Fibroblast of skin of back (primary cell): ENCODE results near the gene MISP.

ENCODE experiments used
- DNase-seq: peaks from one replicate; pipeline ENCODE4 v3.0.0-alpha.2; 2013

MISP gene

GRCh38 chr19:798415-799075 is 47.6 kb downstream of the MISP start:
- no peak for DNase-seq

- DNase-seq: peak; percentile 58
Measured at GRCh38 chr19:799076-799881, 48.4 kb downstream of the MISP start.

- no peak for DNase-seq
Measured at GRCh38 chr19:800360-801029, 49.6 kb downstream of the MISP start.

- peak; percentile 46 for DNase-seq
Measured at GRCh38 chr19:801030-801860, 50.3 kb downstream of the MISP start.

GRCh38 chr19:801861-802497 is 51.1 kb downstream of the MISP start:
- DNase-seq: no peak

GRCh38 chr19:802498-803098 is 51.7 kb downstream of the MISP start:
- no peak for DNase-seq

GRCh38 chr19:803099-803561 is 52.2 kb downstream of the MISP start:
- DNase-seq: no peak

GRCh38 chr19:803686-804418 is 52.9 kb downstream of the MISP start:
- no peak for DNase-seq

- DNase-seq: no peak
Measured at GRCh38 chr19:804419-805165, 53.7 kb downstream of the MISP start.

GRCh38 chr19:805166-805551 is 54.2 kb downstream of the MISP start:
- no peak for DNase-seq

GRCh38 chr19:805600-806550 is 55.0 kb downstream of the MISP start:
- no peak for DNase-seq

- no peak for DNase-seq
Measured at GRCh38 chr19:806815-807421, 56.0 kb downstream of the MISP start.

- no peak for DNase-seq
Measured at GRCh38 chr19:807627-808422, 56.9 kb downstream of the MISP start.

GRCh38 chr19:808423-808775 is 57.5 kb downstream of the MISP start:
- DNase-seq: no peak

GRCh38 chr19:810077-810855 is 59.4 kb downstream of the MISP start:
- no peak for DNase-seq

- no peak for DNase-seq
Measured at GRCh38 chr19:810883-811489, 60.1 kb downstream of the MISP start.
